Osteocyte (in vitro differentiated cells): ENCODE results near the gene ZNF438. TPM values are rescaled to one million over a fixed set of nuclear protein-coding genes. Genes with fewer than 3 reads are reported as not detected.

Source experiments
- DNase-seq: peaks from one replicate; pipeline ENCODE4 v3.0.0; 2021; ENCODE audit warnings: mixed read lengths; ENCODE audit not compliant: unreplicated experiment; ENCODE audit errors: extremely low spot score
- H3K27ac Mint-ChIP-seq: one replicate; pipeline ENCODE4 v1.8.0; 2021; ENCODE audit warnings: mild to moderate bottlenecking, mixed read lengths; ENCODE audit not compliant: unreplicated experiment
- H3K27me3 Mint-ChIP-seq: one replicate; pipeline ENCODE4 v1.8.0; 2021; ENCODE audit warnings: mixed read lengths; ENCODE audit not compliant: unreplicated experiment
- H3K36me3 Mint-ChIP-seq: one replicate; pipeline ENCODE4 v1.8.0; 2021; ENCODE audit warnings: mixed read lengths; ENCODE audit not compliant: unreplicated experiment
- H3K4me1 Mint-ChIP-seq: one replicate; pipeline ENCODE4 v1.8.0; 2021; ENCODE audit warnings: mixed read lengths; ENCODE audit not compliant: unreplicated experiment
- H3K4me3 Mint-ChIP-seq: one replicate; pipeline ENCODE4 v1.8.0; 2021; ENCODE audit warnings: mild to moderate bottlenecking, moderate library complexity, mixed read lengths; ENCODE audit not compliant: unreplicated experiment
- H3K9me3 Mint-ChIP-seq: one replicate; pipeline ENCODE4 v1.8.0; 2021; ENCODE audit warnings: mixed read lengths; ENCODE audit not compliant: unreplicated experiment
- total RNA-seq: library from RNA; stranded (reverse); gene quantifications from 2 replicates; pipeline ENCODE4 v1.2.1, GENCODE V29; 2021
- TF ChIP-seq, protein P1 (sequence below): fragments of 200-600 bp; sonication (generic); IDR thresholded peaks from 2 replicates; pipeline ENCODE4 v1.5.0; 2021; ENCODE audit warnings: antibody characterized with exemption, mild to moderate bottlenecking, moderate library complexity

Gene ZNF438
- total RNA-seq, 1 donor from 2014 or later: 4.8 TPM

DNA sequence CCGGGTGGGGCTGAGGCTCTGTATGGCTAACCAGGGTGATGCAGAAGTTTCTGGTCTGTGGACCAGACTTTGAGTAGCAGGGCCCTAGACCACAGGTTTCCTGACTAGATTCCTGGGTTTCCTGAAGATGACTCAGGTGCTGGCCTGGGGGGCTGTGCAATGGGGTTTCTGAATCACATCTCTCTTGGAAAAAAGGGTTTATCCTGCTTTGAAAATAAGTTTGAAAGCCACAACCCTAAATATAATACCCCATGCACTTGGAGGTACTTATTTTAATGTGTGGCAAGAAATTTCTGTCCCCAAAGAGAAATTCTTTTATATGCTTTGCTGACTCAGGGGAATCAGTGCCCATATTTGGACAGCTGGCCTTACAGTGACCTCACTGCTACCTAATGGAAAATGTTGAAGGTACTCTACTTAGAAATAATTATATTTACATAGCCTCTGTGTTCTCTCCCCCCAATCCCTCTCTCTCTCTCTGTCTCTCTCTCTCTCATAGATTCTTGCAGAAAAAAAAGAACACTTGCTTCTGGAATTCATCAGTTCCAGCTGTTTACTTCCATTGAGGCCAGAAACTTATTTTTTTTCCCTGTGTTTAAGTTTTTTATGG, 217.7 kb downstream of the ZNF438 start:
- Mint-ChIP-seq H3K4me3 (no peak overlapping the region), H3K27ac (peak overlapping the region; percentile 39), H3K36me3 (no peaks in the 10 kb centered on the region), H3K4me1 (peaks cover 32% of the 10 kb centered on the region), H3K27me3 (no peaks in the 10 kb centered on the region), H3K9me3 (no peaks in the 10 kb centered on the region)
- no peak for DNase-seq
- TF ChIP-seq, protein P1, sequence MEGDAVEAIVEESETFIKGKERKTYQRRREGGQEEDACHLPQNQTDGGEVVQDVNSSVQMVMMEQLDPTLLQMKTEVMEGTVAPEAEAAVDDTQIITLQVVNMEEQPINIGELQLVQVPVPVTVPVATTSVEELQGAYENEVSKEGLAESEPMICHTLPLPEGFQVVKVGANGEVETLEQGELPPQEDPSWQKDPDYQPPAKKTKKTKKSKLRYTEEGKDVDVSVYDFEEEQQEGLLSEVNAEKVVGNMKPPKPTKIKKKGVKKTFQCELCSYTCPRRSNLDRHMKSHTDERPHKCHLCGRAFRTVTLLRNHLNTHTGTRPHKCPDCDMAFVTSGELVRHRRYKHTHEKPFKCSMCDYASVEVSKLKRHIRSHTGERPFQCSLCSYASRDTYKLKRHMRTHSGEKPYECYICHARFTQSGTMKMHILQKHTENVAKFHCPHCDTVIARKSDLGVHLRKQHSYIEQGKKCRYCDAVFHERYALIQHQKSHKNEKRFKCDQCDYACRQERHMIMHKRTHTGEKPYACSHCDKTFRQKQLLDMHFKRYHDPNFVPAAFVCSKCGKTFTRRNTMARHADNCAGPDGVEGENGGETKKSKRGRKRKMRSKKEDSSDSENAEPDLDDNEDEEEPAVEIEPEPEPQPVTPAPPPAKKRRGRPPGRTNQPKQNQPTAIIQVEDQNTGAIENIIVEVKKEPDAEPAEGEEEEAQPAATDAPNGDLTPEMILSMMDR: no peak

DNA sequence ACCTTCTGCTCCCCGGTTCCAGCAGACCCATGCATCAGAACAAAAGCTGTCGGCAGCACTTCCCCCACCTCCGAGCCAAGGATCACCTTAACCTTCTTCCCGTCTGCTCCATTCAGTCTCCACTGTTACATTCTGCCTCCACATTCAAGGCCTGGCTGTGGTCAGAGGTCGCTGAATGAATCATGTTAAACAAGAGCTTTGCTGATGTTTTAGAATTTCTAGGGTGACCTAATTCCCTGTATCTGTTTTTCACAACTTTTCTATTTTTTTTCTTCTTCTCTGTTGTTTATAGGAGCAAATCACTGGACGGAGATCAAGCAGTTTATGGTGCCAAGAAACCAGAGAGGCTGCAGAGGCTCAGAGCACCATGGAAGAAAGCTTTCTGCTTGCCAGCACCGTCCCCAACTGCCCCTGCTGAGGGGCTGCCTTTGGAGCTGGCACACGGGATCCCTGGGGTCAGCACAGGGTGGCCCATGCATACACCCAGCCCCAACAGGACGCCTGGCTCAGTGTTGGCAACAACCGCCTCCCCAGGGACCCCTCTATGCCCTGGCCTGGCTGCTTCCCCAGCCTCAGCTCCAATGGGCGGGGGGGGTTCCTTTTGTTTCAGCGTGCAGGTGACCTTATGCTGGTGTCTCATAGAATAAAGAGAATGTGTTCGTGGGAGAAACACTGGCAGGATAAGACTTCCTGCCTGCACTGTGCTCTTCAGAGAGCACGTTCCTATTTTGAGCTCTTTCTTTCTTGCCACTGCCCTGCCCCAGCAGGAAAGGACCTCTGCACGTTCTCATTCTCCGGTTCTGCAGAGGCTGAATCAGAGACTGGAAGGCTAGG, 219.4 kb downstream of the ZNF438 start:
- H3K27me3 Mint-ChIP-seq: no peaks in the 10 kb centered on the region
- peaks cover 32% of the 10 kb centered on the region for H3K4me1 Mint-ChIP-seq
- H3K9me3 Mint-ChIP-seq: no peaks in the 10 kb centered on the region
- DNase-seq: no peak
- no peak overlapping the region for H3K4me3 Mint-ChIP-seq
- no peaks in the 10 kb centered on the region for H3K36me3 Mint-ChIP-seq
- peak overlapping the region; percentile 62 for H3K27ac Mint-ChIP-seq
- TF ChIP-seq, protein P1: no peak

DNA sequence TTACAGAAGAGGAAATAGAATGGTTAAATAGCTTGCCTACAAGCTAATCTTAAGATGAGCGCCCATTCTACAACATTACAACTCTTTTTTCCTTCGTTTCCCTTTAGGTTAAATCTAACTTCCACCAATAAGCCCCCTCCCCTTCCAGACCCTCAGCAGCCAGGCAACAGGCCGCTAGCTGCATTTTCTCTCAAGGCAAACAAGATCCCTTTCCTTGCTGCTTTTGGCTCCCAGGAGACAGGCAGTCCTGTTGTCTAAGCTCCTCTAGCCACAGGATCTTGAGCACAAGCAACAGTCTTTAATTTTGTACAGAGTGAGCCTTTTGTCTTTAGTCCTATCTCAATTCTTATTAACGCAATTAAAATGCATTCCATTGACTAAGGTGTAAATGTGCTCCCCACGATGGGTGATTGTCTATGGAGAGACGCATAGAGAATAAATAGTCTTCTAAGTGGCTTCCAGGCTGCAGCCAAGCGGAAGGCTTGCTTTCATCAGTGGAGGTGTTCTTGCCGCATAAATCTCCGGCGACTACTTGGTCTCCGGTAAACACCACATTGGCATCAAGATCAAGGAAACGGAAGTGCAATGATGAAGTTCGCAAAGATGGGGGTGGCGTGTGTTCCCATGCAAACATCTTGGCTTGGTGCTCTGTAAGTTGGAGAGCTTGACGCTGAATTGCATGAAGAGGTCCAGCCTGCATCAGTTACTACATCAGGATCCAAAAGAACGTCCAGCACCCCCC, 220.2 kb downstream of the ZNF438 start:
- Mint-ChIP-seq H3K4me3 (no peak overlapping the region), H3K9me3 (no peaks in the 10 kb centered on the region), H3K4me1 (peaks cover 32% of the 10 kb centered on the region), H3K36me3 (no peaks in the 10 kb centered on the region), H3K27me3 (no peaks in the 10 kb centered on the region), H3K27ac (peak overlapping the region; percentile 62)
- TF ChIP-seq, protein P1: no peak
- no peak for DNase-seq

DNA sequence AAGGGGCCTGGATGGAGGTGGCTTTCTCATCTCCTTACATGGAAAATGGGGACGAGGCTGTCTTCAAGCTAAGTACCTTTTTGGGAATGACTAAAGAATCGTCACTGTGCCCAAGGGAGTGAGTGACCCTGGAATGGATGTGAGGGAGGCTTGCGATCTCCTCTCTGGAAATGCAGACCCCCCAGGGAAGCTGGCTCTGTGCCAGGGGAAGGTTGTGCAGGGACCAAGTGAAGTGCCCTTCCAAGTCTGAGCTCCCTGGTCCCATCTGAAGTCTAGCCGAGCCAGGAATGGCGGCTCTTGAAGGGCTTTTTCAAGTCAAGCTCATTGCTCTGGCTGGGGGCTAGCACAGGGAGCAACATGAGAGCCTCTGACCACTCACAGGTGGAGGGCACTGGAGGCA, 221.2 kb downstream of the ZNF438 start:
- Mint-ChIP-seq H3K27me3 (no peaks in the 10 kb centered on the region), H3K4me3 (no peak overlapping the region)
- TF ChIP-seq, protein P1: no peak

DNA sequence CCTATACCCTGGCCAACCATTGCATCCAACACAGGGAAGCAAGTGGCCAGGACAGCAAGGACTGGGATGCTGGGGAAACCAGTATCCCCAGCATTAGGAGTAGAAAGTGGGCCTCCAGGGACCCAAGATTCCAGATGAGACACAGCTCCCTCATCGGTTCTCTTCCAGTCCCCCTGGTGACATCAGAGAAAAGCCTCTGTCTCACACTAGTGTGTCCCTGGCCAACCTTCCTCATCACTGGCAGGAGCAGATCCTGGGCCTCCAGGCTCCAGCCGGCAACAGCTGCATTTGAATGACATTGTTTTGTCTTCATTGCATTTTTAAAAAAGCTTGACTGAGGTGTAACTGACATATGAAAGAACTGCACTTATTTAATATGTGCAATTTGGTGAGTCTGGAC, 224.8 kb downstream of the ZNF438 start:
- TF ChIP-seq, protein P1: no peak
- H3K4me1 Mint-ChIP-seq: peaks cover 22% of the 10 kb centered on the region
- no peaks in the 10 kb centered on the region for H3K9me3 Mint-ChIP-seq

More for the DNA sequence above, 221.2 kb downstream of the ZNF438 start:
- H3K4me1 Mint-ChIP-seq: peaks cover 32% of the 10 kb centered on the region
- H3K27ac Mint-ChIP-seq: no peak overlapping the region
- DNase-seq: no peak
- no peaks in the 10 kb centered on the region for H3K9me3 Mint-ChIP-seq
- H3K36me3 Mint-ChIP-seq: no peaks in the 10 kb centered on the region

More for the DNA sequence above, 224.8 kb downstream of the ZNF438 start:
- H3K36me3 Mint-ChIP-seq: no peaks in the 10 kb centered on the region
- H3K4me3 Mint-ChIP-seq: no peak overlapping the region
- H3K27ac Mint-ChIP-seq: no peak overlapping the region
- no peaks in the 10 kb centered on the region for H3K27me3 Mint-ChIP-seq
- no peak for DNase-seq
